Ascending aorta (tissue), 2 donors: Measurements from ENCODE around the gene YIPF3. TPM values are rescaled to one million over a fixed set of nuclear protein-coding genes. Genes with fewer than 3 reads are reported as not detected.
"Not testable (repeated sequence)": the region's sequence is repeated elsewhere in the genome, so short reads cannot be mapped to it uniquely, and the experiment has no call there.

Experiments used
- DNase-seq, 2 donors: peaks; one replicate each; pipeline ENCODE4 v3.0.0-alpha.2; 2019; ENCODE audit warnings: low spot score in 2 of 2
- H3K27ac ChIP-seq, 2 donors: fragments of 200-600 bp; sonication (generic); one replicate each; pipeline ENCODE4 v1.5.1; 2016 to 2017; ENCODE audit warnings: mild to moderate bottlenecking in 1 of 2
- H3K27me3 ChIP-seq: fragments of 200-600 bp; sonication (generic); one replicate; pipeline ENCODE4 v1.5.1; 2017
- H3K36me3 ChIP-seq, 2 donors: fragments of 200-600 bp; sonication (generic); one replicate each; pipeline ENCODE4 v1.5.1; 2016
- H3K4me1 ChIP-seq, 2 donors: fragments of 200-600 bp; sonication (generic); one replicate each; pipeline ENCODE4 v1.5.1; 2016 to 2017; ENCODE audit warnings: mild to moderate bottlenecking in 1 of 2
- H3K4me3 ChIP-seq, 2 donors: fragments of 200-600 bp; sonication (generic); one replicate each; pipeline ENCODE4 v1.5.1; 2016 to 2017; ENCODE audit warnings: mild to moderate bottlenecking in 1 of 2
- H3K9me3 ChIP-seq, 2 donors: fragments of 200-600 bp; sonication (generic); one replicate each; pipeline ENCODE4 v1.5.1; 2016
- intact Hi-C: fragments of 100-400 bp; cut with DNase I; formaldehyde crosslinking; loops from one replicate; pipeline ENCODE4 v1.15.1; 2023
- total RNA-seq: library from RNA; depleted of rRNA; stranded (reverse); fragments of >200 nt; gene quantifications from one replicate; pipeline ENCODE4 v1.1.0, GENCODE V29; 2016
- TF ChIP-seq, protein P1 (sequence below), 3 experiments: fragments of 200-600 bp in 2 of 3; fragments of 450-650 bp in 1 of 3; sonication (generic) in 2 of 3; IDR thresholded peaks; one replicate each; pipeline ENCODE4 v1.5.1; 2016 to 2019; ENCODE audit warnings: antibody characterized with exemption in 3 of 3, mild to moderate bottlenecking in 1 of 3, moderate library complexity in 1 of 3

Gene YIPF3
- 71.4 TPM for total RNA-seq

DNA sequence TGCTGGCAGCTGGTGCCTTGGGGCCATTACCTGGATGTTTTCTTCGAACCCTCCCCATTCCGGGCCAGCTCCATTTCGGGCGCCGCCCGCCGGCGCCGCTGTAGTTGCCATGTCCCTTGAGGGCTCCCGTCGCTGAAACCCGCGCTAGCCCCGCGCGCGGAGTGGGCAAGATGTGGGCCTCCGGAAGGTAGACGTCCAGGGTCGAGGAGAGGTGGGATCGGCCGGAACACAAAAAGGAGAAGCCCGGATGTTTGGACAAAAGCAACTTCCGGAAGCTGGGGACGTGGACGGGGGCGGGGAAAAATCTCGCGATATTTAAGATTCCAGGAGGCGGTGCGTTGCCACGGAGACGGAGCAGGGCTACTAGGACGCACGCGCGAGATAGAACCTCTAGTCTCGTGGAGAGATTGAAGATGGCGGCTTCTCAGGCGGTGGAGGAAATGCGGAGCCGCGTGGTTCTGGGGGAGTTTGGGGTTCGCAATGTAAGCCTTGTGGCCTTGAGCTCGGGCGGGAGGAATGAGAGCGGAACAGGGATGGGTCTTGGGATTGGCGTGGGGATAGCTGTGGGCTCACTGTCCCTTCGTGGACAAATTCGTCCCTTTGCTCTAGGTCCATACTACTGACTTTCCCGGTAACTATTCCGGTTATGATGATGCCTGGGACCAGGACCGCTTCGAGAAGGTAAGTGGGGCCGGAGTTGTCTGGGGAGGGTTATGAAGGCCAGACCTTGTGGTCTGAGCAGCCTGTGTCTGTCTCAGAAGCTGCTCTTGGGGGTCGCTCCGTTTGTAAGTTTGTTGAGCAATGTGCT, at the start of gene YIPF3, which contains the start of gene POLR1C:
Gene YIPF3, minus strand, starts transcription at position 230 of the 808 bp plus-strand sequence. Its CDS starts 119 bp downstream, at position 111.
Gene POLR1C, plus strand, starts transcription at position 393 of the 808 bp plus-strand sequence. Its CDS starts 21 bp downstream, at position 414.
- DNase-seq = peak; percentile 89 to 98
- Histone ChIP-seq H3K9me3 (no peaks in the 10 kb centered on the region), H3K4me1 (peaks cover 11 to 24% of the 10 kb centered on the region in 2 donors), H3K27ac (peak within 1 kb of the TSS; percentile 82 to 87), H3K4me3 (peak within 1 kb of the TSS; percentile 81 to 95), H3K36me3 (peaks cover 42 to 63% of the 10 kb centered on the region in 2 donors), H3K27me3 (no peaks in the 10 kb centered on the region)
- intact Hi-C loops = loop anchor here (2.0 to 10.0 kb wide), 8 partner anchors 40 to 1592 kb away; partner anchors contain the start of genes ABCC10, BYSL, GTPBP2 and MED20
- TF ChIP-seq, protein P1, sequence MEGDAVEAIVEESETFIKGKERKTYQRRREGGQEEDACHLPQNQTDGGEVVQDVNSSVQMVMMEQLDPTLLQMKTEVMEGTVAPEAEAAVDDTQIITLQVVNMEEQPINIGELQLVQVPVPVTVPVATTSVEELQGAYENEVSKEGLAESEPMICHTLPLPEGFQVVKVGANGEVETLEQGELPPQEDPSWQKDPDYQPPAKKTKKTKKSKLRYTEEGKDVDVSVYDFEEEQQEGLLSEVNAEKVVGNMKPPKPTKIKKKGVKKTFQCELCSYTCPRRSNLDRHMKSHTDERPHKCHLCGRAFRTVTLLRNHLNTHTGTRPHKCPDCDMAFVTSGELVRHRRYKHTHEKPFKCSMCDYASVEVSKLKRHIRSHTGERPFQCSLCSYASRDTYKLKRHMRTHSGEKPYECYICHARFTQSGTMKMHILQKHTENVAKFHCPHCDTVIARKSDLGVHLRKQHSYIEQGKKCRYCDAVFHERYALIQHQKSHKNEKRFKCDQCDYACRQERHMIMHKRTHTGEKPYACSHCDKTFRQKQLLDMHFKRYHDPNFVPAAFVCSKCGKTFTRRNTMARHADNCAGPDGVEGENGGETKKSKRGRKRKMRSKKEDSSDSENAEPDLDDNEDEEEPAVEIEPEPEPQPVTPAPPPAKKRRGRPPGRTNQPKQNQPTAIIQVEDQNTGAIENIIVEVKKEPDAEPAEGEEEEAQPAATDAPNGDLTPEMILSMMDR (IDR thresholded peaks at IDR 0.05) = no peak

DNA sequence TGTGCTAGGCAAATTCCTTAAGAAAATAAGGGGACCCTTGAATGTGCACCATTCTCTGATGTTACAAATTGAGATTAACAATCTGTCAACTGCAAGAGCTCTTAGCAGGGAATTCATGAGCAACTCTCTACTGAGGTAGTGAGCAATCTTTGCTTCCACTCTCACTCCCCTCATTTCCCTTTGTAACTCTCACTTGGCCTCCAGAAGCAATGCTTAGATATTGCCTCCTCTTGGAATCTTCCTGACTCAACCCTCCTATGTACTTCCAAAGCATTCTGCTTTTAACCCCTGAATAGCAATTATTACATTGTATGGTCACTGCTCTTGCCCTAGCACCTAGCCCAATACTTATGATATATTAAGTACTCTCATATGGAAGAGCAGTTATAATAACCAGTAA, 42.6 kb upstream of the YIPF3 start:
- H3K27me3 ChIP-seq = no peaks in the 10 kb centered on the region
- H3K9me3 ChIP-seq = no peaks in the 10 kb centered on the region
- no peak overlapping the region for H3K4me3 ChIP-seq
- TF ChIP-seq, protein P1 (IDR thresholded peaks at IDR 0.05) = no peak
- no peaks in the 10 kb centered on the region for H3K4me1 ChIP-seq
- intact Hi-C loops = no loop called here
- no peak for DNase-seq
- peaks cover 66 to 88% of the 10 kb centered on the region in 2 donors for H3K36me3 ChIP-seq
- no peak overlapping the region for H3K27ac ChIP-seq

DNA sequence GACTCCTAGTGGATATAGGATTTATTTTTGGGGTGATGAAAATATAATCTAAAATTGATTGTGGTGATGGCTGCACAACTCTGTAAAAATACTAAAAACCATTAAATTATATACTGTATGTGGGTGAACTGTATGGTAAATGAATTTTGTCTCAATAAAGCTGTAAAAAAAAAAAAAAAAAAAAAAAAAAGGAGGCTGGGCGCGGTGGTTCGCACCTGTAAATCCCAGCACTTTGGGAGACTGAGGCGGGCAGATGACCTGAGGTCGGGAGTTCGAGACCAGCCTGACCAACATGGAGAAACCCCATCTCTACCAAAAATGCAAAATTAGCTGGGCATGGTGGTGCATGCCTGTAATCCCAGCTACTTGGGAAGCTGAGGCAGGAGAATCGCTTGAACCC, 40.9 kb upstream of the YIPF3 start:
- DNase-seq, H3K27me3 ChIP-seq, H3K4me1 ChIP-seq, H3K4me3 ChIP-seq, H3K9me3 ChIP-seq, H3K27ac ChIP-seq, intact Hi-C loops: not testable (repeated sequence)
- H3K36me3 ChIP-seq = peaks cover 70 to 90% of the 10 kb centered on the region in 2 donors

DNA sequence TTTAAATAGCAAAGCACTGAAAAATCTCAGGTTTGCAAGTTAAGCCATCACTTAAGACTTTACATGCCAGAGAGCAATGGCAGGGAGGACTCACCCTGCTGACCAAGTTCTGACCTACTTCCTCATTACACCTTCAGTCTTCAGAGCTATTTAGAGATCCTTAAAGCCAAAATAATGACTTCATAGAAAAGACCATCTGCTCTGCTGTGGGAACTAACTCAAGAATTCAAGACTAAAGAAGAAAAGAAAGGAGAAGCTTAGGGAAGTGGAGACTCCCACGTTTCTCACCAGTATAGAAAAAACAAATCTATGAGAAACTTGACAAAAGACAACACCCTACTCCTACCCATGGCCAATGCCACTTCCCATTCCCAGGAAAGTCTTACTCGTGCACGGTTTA, 30.5 kb upstream of the YIPF3 start:
- TF ChIP-seq, protein P1 (IDR thresholded peaks at IDR 0.05) = no peak
- DNase-seq = no peak
- Histone ChIP-seq H3K27me3 (no peaks in the 10 kb centered on the region), H3K27ac (no peak overlapping the region), H3K36me3 (peaks cover 77 to 87% of the 10 kb centered on the region in 2 donors), H3K4me3 (no peak overlapping the region), H3K4me1 (no peaks in the 10 kb centered on the region), H3K9me3 (no peaks in the 10 kb centered on the region)
- intact Hi-C loops = no loop called here

DNA sequence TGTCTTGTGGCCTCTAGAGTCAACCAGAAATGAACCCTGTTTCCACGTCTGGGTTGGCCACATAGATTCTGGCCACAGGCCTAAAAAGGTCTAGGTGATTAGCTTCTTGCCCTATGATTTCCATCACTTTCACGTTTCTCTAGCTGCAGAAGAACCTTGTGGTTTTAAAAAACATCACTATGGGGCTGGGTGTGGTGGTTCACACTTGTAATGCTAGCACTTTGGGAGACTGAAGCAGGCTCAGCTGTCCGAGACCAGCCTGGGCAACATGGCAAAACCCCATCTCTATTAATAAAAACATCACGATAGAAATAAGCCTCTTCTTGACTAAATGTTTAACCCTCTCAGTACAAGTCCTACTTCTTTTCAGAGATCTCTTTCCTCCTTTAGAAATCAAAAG, 27.7 kb upstream of the YIPF3 start:
- TF ChIP-seq, protein P1 (IDR thresholded peaks at IDR 0.05) = no peak
- Histone ChIP-seq H3K4me3 (no peak overlapping the region), H3K36me3 (peaks cover 63 to 84% of the 10 kb centered on the region in 2 donors), H3K27ac (no peak overlapping the region), H3K4me1 (no peaks in the 10 kb centered on the region), H3K9me3 (no peaks in the 10 kb centered on the region), H3K27me3 (no peaks in the 10 kb centered on the region)
- no peak for DNase-seq
- intact Hi-C loops = no loop called here

DNA sequence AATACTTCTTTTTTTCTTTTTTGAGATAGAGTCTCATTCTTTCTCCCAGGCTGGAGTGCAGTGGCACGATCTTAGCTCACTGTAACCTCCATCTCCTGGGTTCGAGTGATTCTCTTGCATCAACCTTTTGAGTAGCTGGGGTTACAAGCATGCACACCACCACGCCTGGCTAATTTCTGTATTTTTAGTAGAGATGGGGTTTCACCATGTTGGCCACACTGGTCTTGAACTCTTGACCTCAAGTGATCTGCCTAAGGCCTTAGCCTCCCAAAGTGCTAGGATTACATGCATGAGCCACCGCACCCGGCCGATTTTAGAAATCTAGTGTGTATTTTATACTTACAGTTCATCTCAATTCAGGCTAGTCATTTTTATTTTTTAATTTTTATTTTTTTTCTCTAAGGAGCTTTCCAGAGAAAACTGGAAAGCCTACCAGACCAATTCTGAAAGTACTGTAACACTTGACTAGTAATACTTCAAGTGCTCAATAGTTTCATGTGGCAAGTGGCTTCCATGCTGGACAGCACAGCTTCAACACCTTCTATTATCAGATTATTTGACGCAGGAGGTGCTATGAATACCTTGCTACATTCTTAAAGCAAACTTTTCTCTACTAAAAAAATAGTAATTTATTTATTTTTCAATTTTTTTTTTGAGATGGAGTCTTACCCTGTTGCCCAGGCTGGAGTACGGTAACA, 25.2 kb upstream of the YIPF3 start:
- intact Hi-C loops = no loop called here
- Histone ChIP-seq H3K9me3 (no peaks in the 10 kb centered on the region), H3K27me3 (no peaks in the 10 kb centered on the region), H3K4me1 (no peaks in the 10 kb centered on the region), H3K27ac (no peak overlapping the region), H3K36me3 (peaks cover 44 to 65% of the 10 kb centered on the region in 2 donors), H3K4me3 (no peak overlapping the region)
- TF ChIP-seq, protein P1 (IDR thresholded peaks at IDR 0.05) = no peak
- DNase-seq = no peak
